Endothelial cell (in vitro differentiated cells): ENCODE data around the gene ELFN1. TPM values are rescaled to one million over a fixed set of nuclear protein-coding genes. Genes with fewer than 3 reads are reported as not detected.

Source experiments
- DNase-seq: peaks from one replicate; pipeline ENCODE4 v3.0.0; 2021; ENCODE audit warnings: low spot score
- H3K27ac Mint-ChIP-seq: one replicate; pipeline ENCODE4 v1.8.0; 2021; ENCODE audit warnings: mixed read lengths, inconsistent platforms; ENCODE audit not compliant: unreplicated experiment
- H3K27me3 Mint-ChIP-seq: one replicate; pipeline ENCODE4 v1.8.0; 2021; ENCODE audit warnings: mild to moderate bottlenecking, moderate library complexity, mixed read lengths, inconsistent platforms; ENCODE audit not compliant: unreplicated experiment
- H3K36me3 Mint-ChIP-seq: one replicate; pipeline ENCODE4 v1.8.0; 2021; ENCODE audit warnings: mild to moderate bottlenecking, low read depth, mixed read lengths, inconsistent platforms; ENCODE audit not compliant: unreplicated experiment
- H3K4me1 Mint-ChIP-seq: one replicate; pipeline ENCODE4 v1.8.0; 2021; ENCODE audit warnings: mild to moderate bottlenecking, mixed read lengths, inconsistent platforms; ENCODE audit not compliant: unreplicated experiment
- H3K4me3 Mint-ChIP-seq: one replicate; pipeline ENCODE4 v1.8.0; 2021; ENCODE audit warnings: mild to moderate bottlenecking, mixed read lengths, inconsistent platforms; ENCODE audit not compliant: unreplicated experiment
- H3K9me3 Mint-ChIP-seq: one replicate; pipeline ENCODE4 v1.8.0; 2021; ENCODE audit warnings: mixed read lengths, inconsistent platforms; ENCODE audit not compliant: unreplicated experiment
- CTCF ChIP-seq: fragments of 200-600 bp; sonication (generic); IDR thresholded peaks from one replicate; pipeline ENCODE4 v1.5.0; 2021; ENCODE audit warnings: antibody characterized with exemption; ENCODE audit not compliant: unreplicated experiment
- total RNA-seq: library from RNA; stranded (reverse); fragmentation: NEBNext Ultra II Directional; extraction: Animal tissue kit (Norgen Biotek cat#: 25700); gene quantifications from one replicate; pipeline ENCODE4 v1.2.1, GENCODE V29; 2021; ENCODE audit not compliant: unreplicated experiment

The ELFN1 gene
- total RNA-seq, 1 donor from 2014 or later: 10.6 TPM

- TF ChIP-seq CTCF: no peak
- no peaks in the 10 kb centered on the region for H3K4me1 Mint-ChIP-seq
- no peak overlapping the region for H3K4me3 Mint-ChIP-seq
- H3K36me3 Mint-ChIP-seq: no peaks in the 10 kb centered on the region
- no peak for DNase-seq
- H3K27ac Mint-ChIP-seq: no peak overlapping the region
- H3K27me3 Mint-ChIP-seq: no peaks in the 10 kb centered on the region
- no peaks in the 10 kb centered on the region for H3K9me3 Mint-ChIP-seq
Observed at GRCh38 chr7:1654738-1655475, 15.2 kb upstream of the ELFN1 start.

- H3K27ac Mint-ChIP-seq: no peak overlapping the region
- H3K9me3 Mint-ChIP-seq: no peaks in the 10 kb centered on the region
- no peak overlapping the region for H3K4me3 Mint-ChIP-seq
- TF ChIP-seq CTCF: no peak
- H3K27me3 Mint-ChIP-seq: peaks cover 8% of the 10 kb centered on the region
- DNase-seq: no peak
- H3K4me1 Mint-ChIP-seq: no peaks in the 10 kb centered on the region
- H3K36me3 Mint-ChIP-seq: no peaks in the 10 kb centered on the region
Observed at GRCh38 chr7:1659696-1660095, 10.4 kb upstream of the ELFN1 start.

- Mint-ChIP-seq H3K4me3 (no peak overlapping the region), H3K4me1 (no peaks in the 10 kb centered on the region), H3K27ac (no peak overlapping the region), H3K9me3 (no peaks in the 10 kb centered on the region), H3K36me3 (no peaks in the 10 kb centered on the region), H3K27me3 (peaks cover 8% of the 10 kb centered on the region)
- TF ChIP-seq CTCF: no peak
- no peak for DNase-seq
Observed at GRCh38 chr7:1661461-1661860, 8.6 kb upstream of the ELFN1 start.

DNA sequence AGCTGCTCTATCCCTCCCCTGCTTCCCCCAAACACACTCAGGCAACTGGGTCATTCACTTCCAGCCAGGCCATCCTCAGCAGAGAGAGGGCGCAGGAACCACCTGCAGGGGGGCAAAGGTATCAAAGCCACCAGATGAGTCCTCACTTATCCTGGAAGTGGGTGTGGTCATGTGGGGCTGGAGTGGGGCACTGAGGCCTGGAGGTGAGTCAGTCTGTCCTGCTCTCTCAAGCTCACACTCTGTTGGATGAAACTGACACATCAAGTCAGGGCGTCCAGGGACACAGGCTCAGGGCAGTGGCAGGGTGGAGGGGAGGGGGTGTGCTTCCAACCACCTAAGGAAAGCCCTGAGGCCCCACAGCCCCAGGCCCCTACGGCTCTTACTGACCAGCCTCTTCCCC is 8.0 kb upstream of the ELFN1 start:
- TF ChIP-seq CTCF: no peak
- H3K4me1 Mint-ChIP-seq: no peaks in the 10 kb centered on the region
- H3K4me3 Mint-ChIP-seq: no peak overlapping the region
- no peak overlapping the region for H3K27ac Mint-ChIP-seq
- no peaks in the 10 kb centered on the region for H3K9me3 Mint-ChIP-seq
- H3K36me3 Mint-ChIP-seq: no peaks in the 10 kb centered on the region
- peaks cover 8% of the 10 kb centered on the region for H3K27me3 Mint-ChIP-seq
- no peak for DNase-seq

- H3K4me1 Mint-ChIP-seq: no peaks in the 10 kb centered on the region
Observed at GRCh38 chr7:1662767-1663166, 7.3 kb upstream of the ELFN1 start.

More at GRCh38 chr7:1662767-1663166, 7.3 kb upstream of the ELFN1 start:
- no peak for TF ChIP-seq CTCF
- Mint-ChIP-seq H3K27ac (no peak overlapping the region), H3K4me3 (peak overlapping the region; percentile 76), H3K9me3 (no peaks in the 10 kb centered on the region), H3K27me3 (peaks cover 8% of the 10 kb centered on the region), H3K36me3 (no peaks in the 10 kb centered on the region)
- no peak for DNase-seq
